NB4 (cell line): Measurements from ENCODE around the gene SVIL.
"Not testable (repeated sequence)": the region's sequence is repeated elsewhere in the genome, so short reads cannot be mapped to it uniquely, and the experiment has no call there.

Experiments used
- DNase-seq: peaks from one replicate; pipeline ENCODE4 v3.0.0; 2010; ENCODE audit warnings: low read depth
- H3K4me3 ChIP-seq: one replicate; pipeline ENCODE4 v1.5.1; 2011; ENCODE audit warnings: mild to moderate bottlenecking, low read depth, low read length, moderate library complexity
- MYC ChIP-seq: IDR thresholded peaks from 2 replicates; pipeline ENCODE4 v1.6.1; 2011; ENCODE audit warnings: low read depth, low read length
- POLR2A ChIP-seq: IDR thresholded peaks from 2 replicates; pipeline ENCODE4 v1.6.1; 2011; ENCODE audit warnings: mild to moderate bottlenecking; ENCODE audit not compliant: insufficient read length; ENCODE audit errors: extremely low read depth
- TF ChIP-seq, protein P1 (sequence below): IDR thresholded peaks from one replicate; pipeline ENCODE4 v1.5.1; 2012; ENCODE audit warnings: low read depth, low read length
- TF ChIP-seq, protein P2 (sequence below): IDR thresholded peaks from 2 replicates; pipeline ENCODE4 v1.6.1; 2011; ENCODE audit warnings: low read depth, low read length

Gene SVIL

DNA sequence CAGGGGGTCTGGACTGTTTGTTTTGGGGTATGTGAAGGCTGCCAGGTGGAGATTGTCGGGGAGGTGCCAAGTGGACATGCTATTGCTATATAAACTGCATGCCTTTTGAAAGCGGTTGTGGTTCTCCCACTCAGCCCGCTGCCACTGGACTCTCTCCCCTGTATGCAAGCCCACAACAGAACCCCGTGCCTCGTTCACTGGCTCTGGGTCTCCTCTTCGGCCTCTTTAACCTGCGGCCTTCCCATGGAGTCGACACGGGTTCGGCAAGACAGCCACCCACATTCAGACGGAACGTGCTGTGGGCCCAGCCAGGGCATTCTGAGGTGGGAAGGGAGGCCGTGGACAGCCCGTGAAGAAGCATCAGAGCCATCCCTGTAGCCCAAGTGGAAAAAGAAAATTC lies 50.3 kb downstream of the SVIL start:
- TF ChIP-seq MYC = no peak
- no peak for TF ChIP-seq POLR2A
- TF ChIP-seq, protein P1, sequence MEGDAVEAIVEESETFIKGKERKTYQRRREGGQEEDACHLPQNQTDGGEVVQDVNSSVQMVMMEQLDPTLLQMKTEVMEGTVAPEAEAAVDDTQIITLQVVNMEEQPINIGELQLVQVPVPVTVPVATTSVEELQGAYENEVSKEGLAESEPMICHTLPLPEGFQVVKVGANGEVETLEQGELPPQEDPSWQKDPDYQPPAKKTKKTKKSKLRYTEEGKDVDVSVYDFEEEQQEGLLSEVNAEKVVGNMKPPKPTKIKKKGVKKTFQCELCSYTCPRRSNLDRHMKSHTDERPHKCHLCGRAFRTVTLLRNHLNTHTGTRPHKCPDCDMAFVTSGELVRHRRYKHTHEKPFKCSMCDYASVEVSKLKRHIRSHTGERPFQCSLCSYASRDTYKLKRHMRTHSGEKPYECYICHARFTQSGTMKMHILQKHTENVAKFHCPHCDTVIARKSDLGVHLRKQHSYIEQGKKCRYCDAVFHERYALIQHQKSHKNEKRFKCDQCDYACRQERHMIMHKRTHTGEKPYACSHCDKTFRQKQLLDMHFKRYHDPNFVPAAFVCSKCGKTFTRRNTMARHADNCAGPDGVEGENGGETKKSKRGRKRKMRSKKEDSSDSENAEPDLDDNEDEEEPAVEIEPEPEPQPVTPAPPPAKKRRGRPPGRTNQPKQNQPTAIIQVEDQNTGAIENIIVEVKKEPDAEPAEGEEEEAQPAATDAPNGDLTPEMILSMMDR = no peak
- TF ChIP-seq, protein P2, sequence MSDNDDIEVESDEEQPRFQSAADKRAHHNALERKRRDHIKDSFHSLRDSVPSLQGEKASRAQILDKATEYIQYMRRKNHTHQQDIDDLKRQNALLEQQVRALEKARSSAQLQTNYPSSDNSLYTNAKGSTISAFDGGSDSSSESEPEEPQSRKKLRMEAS = no peak
- no peak overlapping the region for H3K4me3 ChIP-seq

DNA sequence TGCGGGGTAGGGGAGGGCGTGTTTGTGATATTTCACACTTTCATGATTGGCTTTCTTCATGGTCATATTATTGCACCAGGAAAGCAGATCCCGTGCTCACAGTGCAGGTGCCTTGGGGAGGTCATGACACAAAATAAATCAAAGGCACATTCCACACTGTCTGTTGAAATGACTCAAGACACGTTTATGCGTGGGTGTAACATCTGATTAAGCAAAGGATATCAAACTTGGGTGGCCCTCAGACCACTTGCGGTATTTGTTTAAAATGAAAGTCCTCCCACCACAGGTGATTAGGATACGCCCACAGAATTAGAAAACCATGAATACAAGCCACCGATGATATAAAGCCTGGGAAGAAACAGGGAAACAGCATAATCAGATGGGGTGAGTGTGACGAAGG lies 51.1 kb downstream of the SVIL start:
- TF ChIP-seq POLR2A = no peak
- TF ChIP-seq, protein P2 = no peak
- TF ChIP-seq, protein P1 = no peak
- TF ChIP-seq MYC = no peak
- DNase-seq = no peak
- no peak overlapping the region for H3K4me3 ChIP-seq

More for the DNA sequence above, 50.3 kb downstream of the SVIL start:
- DNase-seq = no peak

DNA sequence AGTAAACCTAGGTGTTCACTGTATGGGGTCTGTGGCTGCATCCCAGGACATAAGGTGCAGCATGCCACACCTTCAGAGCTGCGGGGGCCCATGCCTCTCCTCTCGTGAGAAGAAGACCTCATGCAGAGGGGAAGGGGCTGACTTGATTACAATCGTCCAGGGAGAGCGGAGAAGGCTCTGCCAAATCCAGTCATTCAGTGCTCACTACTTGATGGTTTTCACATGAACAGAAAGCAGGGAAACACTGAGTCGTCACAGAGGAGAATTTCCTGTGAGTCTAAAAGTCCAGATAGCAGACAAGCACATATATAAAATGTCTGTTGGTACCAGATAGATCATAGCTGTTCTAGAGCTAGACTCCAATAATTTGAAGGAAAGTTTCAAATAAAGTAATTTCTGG lies 52.0 kb downstream of the SVIL start:
- DNase-seq, H3K4me3 ChIP-seq: not testable (repeated sequence)

DNA sequence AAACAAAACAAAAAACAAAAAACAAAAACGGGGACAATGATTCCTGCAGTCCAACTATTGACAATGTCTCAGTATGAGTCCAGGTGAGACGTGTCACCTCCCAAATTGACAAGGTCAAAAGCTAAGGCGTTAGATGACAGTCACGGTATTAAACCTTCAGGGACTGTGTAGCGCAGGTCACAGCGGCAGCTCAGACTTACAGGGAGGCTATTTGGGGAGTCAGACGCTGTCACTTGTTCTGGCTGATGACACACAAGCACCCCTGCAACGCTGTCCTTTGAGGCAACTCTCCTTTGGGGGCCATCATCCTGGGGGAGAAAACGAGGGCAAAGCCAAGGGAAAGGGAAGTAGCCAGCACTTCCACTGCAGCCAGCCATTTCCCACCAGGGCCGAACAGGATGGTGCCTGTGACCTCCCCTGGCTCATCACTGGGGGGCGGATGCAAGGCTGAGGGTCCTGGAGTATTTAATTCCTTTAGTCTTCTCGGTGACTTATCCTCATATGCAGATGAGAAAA lies 55.3 kb downstream of the SVIL start:
- no peak overlapping the region for H3K4me3 ChIP-seq
- TF ChIP-seq POLR2A = no peak
- TF ChIP-seq MYC = no peak
- TF ChIP-seq, protein P1 = no peak
- TF ChIP-seq, protein P2 = no peak
- no peak for DNase-seq

DNA sequence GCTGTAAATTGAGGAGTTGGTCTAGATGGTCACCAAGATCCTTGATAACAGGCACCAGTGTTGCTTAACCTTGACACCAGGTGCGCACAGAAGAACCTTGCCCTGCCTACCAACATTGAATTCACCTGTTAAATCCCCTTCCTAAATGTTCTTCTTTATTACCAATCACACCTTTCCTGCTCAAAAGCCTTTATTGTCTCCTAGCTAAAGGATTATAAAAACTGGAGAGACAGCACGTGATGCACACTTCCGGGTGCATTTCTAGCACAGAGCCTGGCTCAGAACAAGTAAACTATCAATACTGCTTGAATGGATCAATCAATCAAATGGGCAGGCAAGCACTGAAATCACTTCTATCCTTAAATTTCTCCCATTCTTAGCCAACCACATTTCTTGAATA lies 56.3 kb downstream of the SVIL start:
- TF ChIP-seq, protein P1 = no peak
- TF ChIP-seq MYC (no peak), POLR2A (no peak)
- TF ChIP-seq, protein P2 = no peak
- no peak overlapping the region for H3K4me3 ChIP-seq
- DNase-seq = no peak

DNA sequence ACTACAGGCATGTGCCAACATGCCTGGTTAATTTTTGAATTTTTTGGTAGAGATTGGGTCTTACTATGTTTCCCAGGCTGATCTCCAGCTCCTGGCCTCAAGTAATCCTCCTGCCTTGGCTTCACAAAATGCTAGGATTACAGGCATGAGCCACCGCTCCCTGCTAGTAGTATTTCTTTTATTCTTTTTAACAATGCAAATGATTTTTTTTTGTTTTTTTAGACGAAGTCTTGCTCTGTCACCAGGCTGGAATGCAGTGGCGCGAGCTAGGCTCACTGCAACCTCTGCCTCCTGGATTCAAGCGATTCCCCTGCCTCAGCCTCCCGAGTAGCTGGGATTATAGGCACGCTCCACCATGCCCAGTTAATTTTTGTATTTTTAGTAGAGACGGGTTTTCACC lies 58.1 kb downstream of the SVIL start:
- TF ChIP-seq, protein P1 = no peak
- no peak for TF ChIP-seq MYC
- no peak for TF ChIP-seq POLR2A
- TF ChIP-seq, protein P2 = no peak
- H3K4me3 ChIP-seq = no peak overlapping the region
- no peak for DNase-seq
